IMR-90 (cell line): ENCODE results near the gene ALCAM. TPM values are rescaled to one million over a fixed set of nuclear protein-coding genes. Genes with fewer than 3 reads are reported as not detected.

Experiments
- ATAC-seq: fragments of 200-7000 bp; cut with Tn5 transposase; 2 replicates; pipeline ENCODE4 v1.9.1; 2020; ENCODE audit warnings: low read depth, mild to moderate bottlenecking, moderate library complexity
- BruUV-seq: library from RNA; stranded (reverse); fragments of 400-500 nt; replicated peaks from 2 replicates; lab custom pipeline; 2021; lab: Mats Ljungman, UMichigan
- CTCF ChIA-PET: fragments of 300-600 bp; formaldehyde crosslinking; extraction: SDS; loops from one replicate; lab custom pipeline; 2021; ENCODE audit warnings: antibody characterized with exemption; lab: Yijun Ruan, JAX
- POLR2A ChIA-PET: fragments of 300-600 bp; sonication (Branson Sonifier 250); formaldehyde crosslinking; loops from one replicate; lab custom pipeline; 2022; ENCODE audit warnings: antibody characterized with exemption; ENCODE audit not compliant: unreplicated experiment; lab: Charles Lee
- DNase-seq: peaks from one replicate; pipeline ENCODE4 v3.0.0; 2013
- H2AFZ ChIP-seq: replicated peaks from 2 replicates; pipeline ENCODE3; 2013; ENCODE audit warnings: low read length, mild to moderate bottlenecking; ENCODE audit not compliant: poor library complexity
- H2AK5ac ChIP-seq: 2 replicates; pipeline ENCODE4 v1.6.1; 2013; ENCODE audit warnings: low read depth, low read length, inconsistent platforms
- H2AK9ac ChIP-seq: replicated peaks from 2 replicates; pipeline ENCODE3; 2013; ENCODE audit warnings: mild to moderate bottlenecking, low read depth, low read length, moderate library complexity; ENCODE audit not compliant: poor library complexity
- H2BK120ac ChIP-seq: 2 replicates; pipeline ENCODE4 v1.6.1; 2013; ENCODE audit warnings: low read depth, low read length, inconsistent platforms
- H2BK15ac ChIP-seq: 3 replicates; pipeline ENCODE4 v1.6.1; 2013; ENCODE audit warnings: low read depth, low read length, inconsistent platforms
- H2BK20ac ChIP-seq: 2 replicates; pipeline ENCODE4 v1.6.1; 2013; ENCODE audit warnings: low read depth, mild to moderate bottlenecking, inconsistent platforms, low read length, moderate library complexity
- H2BK5ac ChIP-seq: 2 replicates; pipeline ENCODE4 v1.6.1; 2013; ENCODE audit warnings: mild to moderate bottlenecking, low read depth, low read length, inconsistent platforms; ENCODE audit not compliant: poor library complexity, severe bottlenecking
- H3K14ac ChIP-seq: replicated peaks from 2 replicates; pipeline ENCODE4 v1.6.1; 2013; ENCODE audit warnings: low read depth, low read length, inconsistent platforms
- H3K18ac ChIP-seq: 2 replicates; pipeline ENCODE4 v1.6.1; 2013; ENCODE audit warnings: low read depth, low read length, control low read depth
- H3K23ac ChIP-seq: 2 replicates; pipeline ENCODE4 v1.6.1; 2013; ENCODE audit warnings: low read depth, low read length, inconsistent platforms
- H3K27ac ChIP-seq: 2 replicates; pipeline ENCODE4 v1.5.1; 2013; ENCODE audit warnings: mild to moderate bottlenecking, control low read depth, low read length; ENCODE audit not compliant: insufficient read depth
- H3K27me3 ChIP-seq: 2 replicates; pipeline ENCODE4 v1.6.1; 2013; ENCODE audit warnings: low read length; ENCODE audit not compliant: control insufficient read depth, insufficient read depth
- H3K36me3 ChIP-seq: 2 replicates; pipeline ENCODE4 v1.6.1; 2013; ENCODE audit warnings: low read length, mixed read lengths; ENCODE audit not compliant: control insufficient read depth, insufficient read depth
- H3K4ac ChIP-seq: 2 replicates; pipeline ENCODE4 v1.6.1; 2013; ENCODE audit warnings: low read depth, low read length, inconsistent platforms
- H3K4me1 ChIP-seq: 2 replicates; pipeline ENCODE4 v1.6.1; 2013; ENCODE audit warnings: low read length, mixed read lengths; ENCODE audit not compliant: control insufficient read depth, insufficient read depth
- H3K4me2 ChIP-seq: 2 replicates; pipeline ENCODE4 v1.6.1; 2013; ENCODE audit warnings: low read depth, mild to moderate bottlenecking, control low read depth, low read length, moderate library complexity
- H3K4me3 ChIP-seq: 2 replicates; pipeline ENCODE4 v1.5.1; 2013; ENCODE audit warnings: low read depth, mild to moderate bottlenecking, control low read depth, low read length, moderate library complexity; ENCODE audit not compliant: insufficient read depth
- H3K56ac ChIP-seq: 2 replicates; pipeline ENCODE4 v1.6.1; 2013; ENCODE audit warnings: low read length, inconsistent platforms; ENCODE audit not compliant: insufficient read depth; ENCODE audit errors: extremely low read depth
- H3K79me1 ChIP-seq, 2 experiments: 2 replicates each; pipeline ENCODE4 v1.6.1; 2013; ENCODE audit warnings: low read length in 2 of 2, inconsistent platforms in 1 of 2, low read depth in 1 of 2
- H3K9ac ChIP-seq: 2 replicates; pipeline ENCODE4 v1.6.1; 2013; ENCODE audit warnings: low read depth, low read length, control low read depth
- H3K9me1 ChIP-seq: 2 replicates; pipeline ENCODE4 v1.6.1; 2013; ENCODE audit warnings: low read length, inconsistent platforms; ENCODE audit not compliant: insufficient read depth
- H3K9me3 ChIP-seq: 2 replicates; pipeline ENCODE4 v1.6.1; 2013; ENCODE audit warnings: low read length; ENCODE audit not compliant: control insufficient read depth, insufficient read depth
- H4K20me1 ChIP-seq: 2 replicates; pipeline ENCODE4 v1.6.1; 2013; ENCODE audit warnings: low read length, inconsistent platforms; ENCODE audit not compliant: insufficient read depth
- H4K5ac ChIP-seq: 2 replicates; pipeline ENCODE4 v1.6.1; 2013; ENCODE audit warnings: mild to moderate bottlenecking, low read depth, low read length, control low read depth
- H4K8ac ChIP-seq, 2 experiments: 2 replicates each; pipeline ENCODE4 v1.6.1; 2013; ENCODE audit warnings: low read depth in 2 of 2, low read length in 2 of 2, control low read depth in 1 of 2, inconsistent platforms in 1 of 2
- H4K91ac ChIP-seq: 2 replicates; pipeline ENCODE4 v1.6.1; 2013; ENCODE audit warnings: low read depth, low read length, inconsistent platforms; ENCODE audit not compliant: insufficient read depth
- BHLHE40 ChIP-seq: fragments of 150-350 bp; IDR thresholded peaks from 2 replicates; pipeline ENCODE4 v1.6.1; 2016; ENCODE audit warnings: mild to moderate bottlenecking, low read depth, low read length
- CEBPB ChIP-seq: IDR thresholded peaks from 2 replicates; pipeline ENCODE4 v1.6.1; 2012; ENCODE audit warnings: low read depth, low read length, improper control_type of control experiment
- CHD1 ChIP-seq: IDR thresholded peaks from 2 replicates; pipeline ENCODE4 v1.6.1; 2012; ENCODE audit warnings: low read depth, low read length, improper control_type of control experiment
- NFE2L2 ChIP-seq: fragments of 150-350 bp; IDR thresholded peaks from 2 replicates; pipeline ENCODE4 v1.6.1; 2016; ENCODE audit warnings: low read depth, mild to moderate bottlenecking, low read length
- POLR2A ChIP-seq: IDR thresholded peaks from 2 replicates; pipeline ENCODE4 v1.6.1; 2012; ENCODE audit warnings: mild to moderate bottlenecking, low read depth, low read length
- WGBS, 2 experiments: methylation state at CpG; one replicate each; pipeline versions ENCODE4 v1.1.5 to v1.1.7; 2013; ENCODE audit warnings: missing lambda C conversion rate in 2 of 2; ENCODE audit not compliant: insufficient read length in 1 of 2; ENCODE audit errors: extremely low coverage in 2 of 2; 5-methylcytosine and 5-hydroxymethylcytosine counted together
- dilution Hi-C: fragments of 300-500 bp; cut with HindIII; formaldehyde crosslinking; loops from one replicate; pipeline ENCODE4 v1.14.3; 2018; ENCODE audit warnings: low sequenced_read_pairs; ENCODE audit not compliant: unreplicated experiment
- in situ Hi-C: fragments of 300-500 bp; cut with MboI; formaldehyde crosslinking; loops from 3 replicates; pipeline ENCODE4 v1.14.3; 2019; ENCODE audit warnings: low sequenced_read_pairs, inconsistent platforms, mixed read lengths
- intact Hi-C: fragments of 100-400 bp; cut with micrococcal nuclease; formaldehyde crosslinking; loops from 2 replicates; pipeline ENCODE4 v1.10.0; 2022
- polyA plus RNA-seq, 3 experiments: library from polyadenylated mRNA; depleted of rRNA; stranded (reverse); fragments of >200 nt; gene quantifications; 2 replicates each; pipeline ENCODE4 v1.2.3, GENCODE V29; 2012; ENCODE audit warnings: low replicate concordance in 1 of 3
- total RNA-seq: library from RNA; depleted of rRNA; stranded (reverse); fragments of >200 nt; gene quantifications from 2 replicates; pipeline ENCODE4 v1.2.3, GENCODE V29; 2012
- TF ChIP-seq, protein P1 (sequence below): fragments of 150-350 bp; IDR thresholded peaks from 2 replicates; pipeline ENCODE4 v1.6.1; 2017; ENCODE audit warnings: mild to moderate bottlenecking, antibody characterized with exemption, low read length, low read depth

The ALCAM gene
- total and polyA plus RNA-seq, 2 of the 4 experiments (the other 2 are of a cell fraction): 117 to 423 TPM

DNA sequence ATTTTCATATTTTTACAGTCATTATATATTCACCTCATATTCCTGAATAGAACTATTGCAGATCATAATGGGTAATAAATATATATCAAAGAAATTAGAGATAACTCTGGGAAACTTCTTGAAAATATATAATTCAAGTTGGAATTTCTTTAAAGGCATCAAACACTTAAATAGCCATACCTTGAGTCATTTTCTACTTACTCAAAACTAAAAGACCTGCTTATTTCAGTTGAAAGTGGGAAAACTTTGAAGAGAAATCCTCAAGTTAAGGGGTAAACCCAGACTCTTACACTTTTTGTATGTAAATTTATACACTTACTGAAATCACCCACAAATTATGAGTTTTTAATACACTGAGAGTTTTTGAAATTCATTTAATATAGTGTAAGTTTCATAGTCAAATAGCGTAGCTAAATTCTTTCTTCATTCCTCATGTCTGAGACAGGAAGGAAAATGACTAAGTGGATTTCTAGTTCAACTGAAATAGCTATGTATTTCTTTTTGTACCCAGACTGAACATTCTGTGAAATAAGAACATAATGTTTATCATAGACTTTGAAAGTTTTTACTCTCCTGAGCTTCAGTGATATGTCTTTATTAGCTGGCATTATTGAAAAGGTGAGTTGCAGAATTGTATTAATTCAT is 4.6 kb upstream of the ALCAM start (continued):
- TF ChIP-seq BHLHE40: no peak
- no peak for TF ChIP-seq POLR2A

GRCh38 chr3:105364128-105364527 is 2.6 kb upstream of the ALCAM start:
- H3K36me3 ChIP-seq: no peaks in the 10 kb centered on the region
- WGBS, 2 experiments: no CpG with 5 or more reads among the region's 4 CpGs
- peaks cover 9% of the 10 kb centered on the region for H3K4me1 ChIP-seq
- no peak overlapping the region; the same call in 1 of the 2 replicates for H4K91ac ChIP-seq
- no peak overlapping the region for H2AFZ ChIP-seq
- peaks cover 6% of the 10 kb centered on the region; the same call in 1 of the 2 replicates for H3K9me1 ChIP-seq
- no peak overlapping the region for H3K56ac ChIP-seq
- no peaks in the 10 kb centered on the region for H3K9me3 ChIP-seq
- peak overlapping the region; percentile 93 for H2BK5ac ChIP-seq
- H2BK120ac ChIP-seq: peak overlapping the region; percentile 95; the same call in 1 of the 2 replicates
- in situ Hi-C loops: loop anchor here (10.0 to 25.0 kb wide), 3 partner anchors 452 to 1089 kb away; no protein-coding TSS in a partner anchor
- no peaks in the 10 kb centered on the region for H3K27me3 ChIP-seq
- H3K4me3 ChIP-seq: no peak overlapping the region
- dilution Hi-C loops: no loop called here
- intact Hi-C loops: loop anchor here (10.0 kb wide), 4 partner anchors 199 to 599 kb away; no protein-coding TSS in a partner anchor
- no peaks in the 10 kb centered on the region for H4K20me1 ChIP-seq
- peak overlapping the region; percentile 83; the same call in 1 of the 2 replicates for H2BK20ac ChIP-seq
- H3K27ac ChIP-seq: no peak overlapping the region
- no peak overlapping the region for H3K23ac ChIP-seq
- TF ChIP-seq CEBPB: no peak
- no peak for TF ChIP-seq NFE2L2
- TF ChIP-seq CHD1: no peak
- TF ChIP-seq, protein P1, sequence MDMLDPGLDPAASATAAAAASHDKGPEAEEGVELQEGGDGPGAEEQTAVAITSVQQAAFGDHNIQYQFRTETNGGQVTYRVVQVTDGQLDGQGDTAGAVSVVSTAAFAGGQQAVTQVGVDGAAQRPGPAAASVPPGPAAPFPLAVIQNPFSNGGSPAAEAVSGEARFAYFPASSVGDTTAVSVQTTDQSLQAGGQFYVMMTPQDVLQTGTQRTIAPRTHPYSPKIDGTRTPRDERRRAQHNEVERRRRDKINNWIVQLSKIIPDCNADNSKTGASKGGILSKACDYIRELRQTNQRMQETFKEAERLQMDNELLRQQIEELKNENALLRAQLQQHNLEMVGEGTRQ: no peak
- no peak overlapping the region for H3K9ac ChIP-seq
- H2BK15ac ChIP-seq: no peak overlapping the region
- H3K4ac ChIP-seq: peak overlapping the region; percentile 69; the same call in 1 of the 2 replicates
- no peak overlapping the region for H2AK5ac ChIP-seq
- ChIA-PET CTCF (interaction anchor here (0.8 kb wide), 1 partner anchor 445 kb away, joined by 4 read pairs; no protein-coding TSS in a partner anchor), POLR2A (no interaction called here)
- BruUV-seq: no TSS peak
- H3K4me2 ChIP-seq: peak overlapping the region; percentile 51
- H3K79me1 ChIP-seq: peaks cover 0 to 18% of the 10 kb centered on the region in 2 experiments; a peak in 2 of 4 replicates
- no peak overlapping the region for H2AK9ac ChIP-seq
- H4K5ac ChIP-seq: no peak overlapping the region
- no peak overlapping the region; the same call in 1 of the 2 replicates for H3K18ac ChIP-seq
- peak overlapping the region in 1 of 2 experiments; percentile 72; a peak in 2 of 4 replicates for H4K8ac ChIP-seq
- peak; percentile 84 for DNase-seq
- H3K14ac ChIP-seq: no peak overlapping the region
- ATAC-seq: no peak
